OCI-M2 (cell line): ENCODE results near the gene AP2B1.
"Not testable (repeated sequence)": the region's sequence is repeated elsewhere in the genome, so short reads cannot be mapped to it uniquely, and the experiment has no call there.

Experiments
- DNase-seq: peaks from one replicate; lab custom pipeline; 2025; ENCODE audit not compliant: unreplicated experiment; lab: John Stamatoyannopoulos, UW

Gene AP2B1

DNA sequence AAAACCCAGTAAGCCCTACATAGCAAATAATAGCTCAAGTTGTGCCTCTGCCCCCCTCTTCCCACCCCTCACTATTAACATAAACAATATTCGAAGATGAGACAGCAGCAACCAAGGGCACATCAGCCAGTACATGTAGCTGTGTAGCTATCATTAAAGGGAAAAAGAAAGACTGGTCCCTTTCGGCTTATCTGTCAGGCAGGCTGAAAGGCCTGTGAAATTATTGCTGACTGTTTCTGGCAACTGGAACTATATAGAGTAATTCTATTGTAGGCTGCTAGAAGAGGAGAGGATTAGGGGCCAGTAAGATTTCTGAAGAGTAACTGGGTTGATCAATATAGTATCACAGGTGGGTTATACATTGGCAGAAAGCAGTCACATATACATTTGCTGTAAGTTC lies 107.8 kb downstream of the AP2B1 start:
- DNase-seq, result no peak

- no peak for DNase-seq
Observed at GRCh38 chr17:35695613-35696012, 108.5 kb downstream of the AP2B1 start.

DNA sequence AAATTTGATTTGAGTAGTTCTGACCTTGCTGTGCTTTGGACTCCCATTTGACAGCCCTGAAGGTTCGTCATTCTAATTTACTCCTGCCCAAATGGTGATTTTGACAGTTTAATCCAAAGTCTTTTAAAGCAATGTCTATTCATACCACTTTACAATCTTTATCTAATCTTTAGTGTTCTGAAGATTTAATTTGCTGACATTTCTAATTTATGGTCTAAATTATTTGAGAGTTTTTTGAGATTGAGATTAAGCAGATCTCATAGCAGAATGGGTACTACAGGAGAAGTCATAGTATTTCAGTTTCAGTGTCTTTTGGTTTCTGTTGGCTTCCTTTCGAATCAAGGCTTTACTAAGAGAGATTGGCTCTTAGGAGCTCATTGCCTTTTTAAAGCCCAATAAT lies 111.7 kb downstream of the AP2B1 start:
- DNase-seq, result no peak

GRCh38 chr17:35700150-35700549 lies 113.0 kb downstream of the AP2B1 start:
- DNase-seq, result no peak

DNA sequence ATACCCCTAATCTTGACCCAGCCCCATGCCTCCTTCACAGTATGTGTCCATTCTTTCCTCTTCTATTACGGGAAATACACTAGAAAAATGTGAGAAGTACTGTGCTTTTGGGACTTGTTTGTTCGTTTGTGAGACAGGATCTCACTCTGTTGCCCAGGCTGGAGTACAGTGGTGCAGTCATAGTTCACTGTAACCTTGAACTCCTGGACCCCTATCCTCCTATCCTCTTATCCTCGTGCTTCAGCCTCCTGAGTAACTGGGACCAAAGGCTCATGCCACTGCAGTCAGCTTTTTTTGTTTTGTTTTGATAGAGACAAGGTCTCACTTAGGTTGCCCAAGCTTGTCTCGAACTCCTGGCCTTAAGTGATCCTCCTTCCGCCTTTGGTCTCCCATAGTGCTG lies 114.4 kb downstream of the AP2B1 start:
- no peak for DNase-seq

DNA sequence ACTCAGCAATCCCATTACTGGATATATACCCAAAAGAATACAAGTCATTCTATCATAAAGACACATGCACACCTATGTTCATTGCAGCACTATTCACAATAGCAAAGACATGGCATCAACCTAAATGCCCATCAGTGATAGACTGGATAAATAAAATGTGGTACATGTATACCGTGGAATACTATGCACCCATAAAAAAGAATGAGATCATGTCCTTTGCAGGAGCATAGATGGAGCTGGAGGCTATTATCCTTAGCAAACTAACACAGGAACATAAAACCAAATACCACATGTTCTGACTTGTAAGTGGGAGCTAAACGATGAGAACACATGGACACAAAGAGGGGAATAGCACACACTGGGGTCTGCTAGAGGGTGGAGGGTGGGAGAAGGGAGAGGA lies 116.2 kb downstream of the AP2B1 start:
- not testable (repeated sequence) for DNase-seq

GRCh38 chr17:35705230-35705629 lies 118.1 kb downstream of the AP2B1 start:
- DNase-seq, result no peak

- DNase-seq, result no peak
Observed at GRCh38 chr17:35705705-35706104, 118.6 kb downstream of the AP2B1 start.

DNA sequence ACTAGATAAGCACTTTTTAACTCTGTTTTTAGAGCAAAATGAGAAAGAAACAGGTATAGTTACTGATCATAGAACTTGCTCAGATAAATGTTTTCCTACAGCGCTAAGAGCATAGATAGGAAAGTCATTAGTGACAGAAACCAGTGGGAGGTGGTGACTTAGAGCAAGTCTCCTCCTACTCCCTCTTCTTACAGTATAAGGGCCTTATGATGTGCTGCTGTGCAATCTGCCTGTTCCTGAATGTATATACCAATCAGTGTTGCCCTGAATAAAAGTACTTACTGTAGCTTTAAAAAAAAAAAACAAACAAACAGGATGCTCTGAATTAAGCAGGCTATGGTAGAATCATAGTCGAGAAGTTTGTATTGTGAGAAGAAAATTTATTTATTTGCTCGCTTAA lies 121.0 kb downstream of the AP2B1 start:
- DNase-seq, result no peak

- no peak for DNase-seq
Observed at GRCh38 chr17:35708951-35709350, 121.8 kb downstream of the AP2B1 start.

- no peak for DNase-seq
Observed at GRCh38 chr17:35709874-35710273, 122.8 kb downstream of the AP2B1 start.

- no peak for DNase-seq
Observed at GRCh38 chr17:35710950-35711349, 123.8 kb downstream of the AP2B1 start.

GRCh38 chr17:35713069-35713728 lies 126.1 kb downstream of the AP2B1 start:
- no peak for DNase-seq

- no peak for DNase-seq
Observed at GRCh38 chr17:35714988-35715387, 127.9 kb downstream of the AP2B1 start.

DNA sequence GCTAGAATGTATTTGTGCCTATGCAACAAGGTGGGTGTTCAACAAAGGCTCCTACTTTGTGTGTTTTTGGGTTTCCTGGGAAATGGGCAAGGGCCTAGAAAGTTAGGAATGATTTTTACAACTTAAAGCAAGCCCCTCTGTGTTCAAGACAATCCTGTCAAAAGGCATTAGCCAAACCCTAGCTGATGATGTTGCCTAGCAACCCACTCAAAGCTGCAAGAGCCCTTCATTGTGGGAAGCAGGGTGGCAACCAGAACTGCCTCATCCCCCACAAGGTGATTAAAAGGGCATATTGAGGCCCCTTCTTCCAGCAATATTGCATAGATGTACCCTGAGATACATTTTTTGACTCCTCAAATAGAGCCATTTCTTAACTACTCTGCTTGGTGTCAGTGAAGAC lies 128.3 kb downstream of the AP2B1 start:
- DNase-seq, result no peak

GRCh38 chr17:35716173-35716572 lies 129.1 kb downstream of the AP2B1 start:
- no peak for DNase-seq

DNA sequence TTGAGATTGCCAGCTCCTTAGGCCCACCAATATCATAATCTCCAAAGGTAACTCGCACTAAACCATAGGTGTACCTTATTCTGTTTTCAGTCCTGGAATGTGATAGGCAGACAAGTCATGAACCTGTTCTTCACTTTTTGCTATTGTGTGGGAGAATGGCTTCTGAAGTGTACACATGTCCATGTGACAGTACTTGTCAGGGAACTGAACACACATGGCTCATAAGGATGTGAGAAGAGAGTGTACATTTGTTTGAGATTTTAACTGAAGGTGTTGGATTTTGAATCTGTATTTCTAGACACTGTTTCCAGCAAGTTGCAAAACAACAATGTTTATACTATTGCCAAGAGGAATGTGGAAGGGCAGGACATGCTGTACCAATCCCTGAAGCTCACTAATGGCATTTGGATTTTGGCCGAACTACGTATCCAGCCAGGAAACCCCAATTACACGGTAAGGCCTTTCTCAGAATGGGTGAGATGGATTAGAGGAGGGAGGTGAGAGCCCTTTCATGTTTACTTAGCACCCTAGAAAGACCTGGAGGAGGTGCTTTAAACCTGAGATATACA lies 129.9 kb downstream of the AP2B1 start:
- DNase-seq, result no peak

- DNase-seq, result no peak
Observed at GRCh38 chr17:35717475-35717874, 130.4 kb downstream of the AP2B1 start.

DNA sequence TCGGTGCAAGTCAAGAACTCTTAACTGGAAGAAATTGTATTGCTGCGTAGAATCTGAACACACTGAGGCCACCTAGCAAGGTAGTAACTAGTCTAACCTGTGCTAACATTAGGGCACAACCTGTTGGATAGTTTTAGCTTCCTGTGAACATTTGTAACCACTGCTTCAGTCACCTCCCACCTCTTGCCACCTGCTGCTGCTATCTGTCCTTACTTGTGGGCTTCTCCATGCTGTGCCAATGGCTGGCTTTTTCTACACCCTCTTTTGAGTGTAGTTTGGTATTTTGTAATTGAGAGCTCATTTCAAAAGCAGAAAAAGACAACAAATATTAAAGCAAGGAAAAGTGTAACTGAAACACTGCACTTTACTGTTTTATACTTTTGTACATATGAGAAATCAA lies 136.6 kb downstream of the AP2B1 start:
- DNase-seq, result no peak

DNA sequence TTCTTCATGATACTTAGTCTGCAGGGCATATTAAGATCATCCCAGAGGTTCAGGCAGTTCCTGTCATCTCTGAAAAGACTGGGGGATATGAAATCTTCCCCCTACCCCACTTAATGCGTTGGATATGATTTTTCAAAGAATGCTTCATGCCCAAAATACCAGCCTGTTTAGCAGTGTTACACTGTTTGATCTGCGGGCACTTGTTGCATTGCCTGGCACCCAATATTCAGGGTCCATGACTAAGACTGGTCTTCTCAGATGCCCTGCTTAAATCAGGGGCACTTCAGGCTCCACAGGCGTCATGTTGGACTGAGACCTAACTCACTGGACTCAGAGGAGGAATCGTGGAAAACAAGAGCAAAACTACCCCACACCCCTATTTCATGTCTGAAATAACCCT lies 137.9 kb downstream of the AP2B1 start:
- DNase-seq, result no peak

DNA sequence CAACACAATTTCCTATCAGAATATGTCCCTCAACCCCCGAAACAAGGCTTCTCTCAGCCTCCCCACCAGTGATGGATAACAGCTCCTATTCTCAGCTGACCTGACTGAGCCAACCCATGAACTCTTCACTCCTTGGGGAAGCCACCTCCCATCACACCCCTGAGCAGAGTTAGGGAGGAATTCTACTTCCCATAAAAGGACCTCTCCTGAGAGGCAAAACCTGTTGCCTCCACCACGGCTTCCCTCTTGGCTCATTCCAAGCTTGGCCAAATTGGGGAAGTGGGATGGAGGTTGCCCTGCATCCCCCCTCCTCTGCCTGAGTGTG lies 138.6 kb downstream of the AP2B1 start:
- no peak for DNase-seq

DNA sequence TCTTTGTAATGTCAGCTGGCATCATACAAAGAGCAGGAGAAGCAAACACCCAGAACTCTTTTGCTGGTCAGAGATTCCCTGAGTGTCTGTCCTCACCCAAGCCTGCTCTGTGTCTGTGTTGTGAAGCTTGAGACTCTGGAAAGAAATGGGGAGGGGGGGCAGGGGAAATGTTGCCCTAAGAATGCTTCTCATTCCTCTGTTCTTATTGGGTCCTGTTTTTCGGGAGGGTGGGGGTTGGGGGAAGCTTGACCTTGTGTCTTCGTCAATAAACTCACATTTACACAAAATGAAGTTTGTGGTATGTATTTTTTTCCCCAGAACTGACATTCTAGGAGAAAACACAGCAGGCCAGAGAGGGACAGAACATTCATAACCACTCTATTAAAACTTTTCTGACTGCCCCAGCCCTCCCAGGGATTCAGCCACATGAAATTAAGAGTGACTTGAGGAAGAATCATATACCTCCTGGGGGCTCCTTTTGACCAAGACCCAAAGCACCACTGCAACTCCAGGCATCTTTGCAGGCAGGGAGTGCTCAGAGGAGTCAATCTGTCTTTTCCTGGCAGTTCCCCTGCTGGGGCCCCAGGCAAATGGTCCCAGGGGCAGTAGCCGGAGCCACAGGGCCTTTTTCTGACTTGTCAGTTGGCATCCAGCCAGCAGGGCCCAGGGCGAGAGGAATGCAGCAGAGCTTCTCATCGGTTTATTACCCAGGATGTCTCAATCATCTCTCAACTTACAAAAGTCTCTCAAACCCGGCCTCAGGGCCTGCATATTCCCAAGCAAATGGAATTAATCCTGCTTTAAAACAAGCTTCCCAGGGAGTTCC lies 139.2 kb downstream of the AP2B1 start:
- no peak for DNase-seq
